GM21367 (cell line): ENCODE results near the gene MRPS6.

ENCODE experiments used
- ATAC-seq: cut with Tn5 transposase; IDR thresholded peaks from one replicate; pipeline ENCODE4 v1.9.1; 2021; ENCODE audit not compliant: unreplicated experiment

The MRPS6 gene

GRCh38 chr21:34094949-34095348, 21.6 kb downstream of the MRPS6 start:
- no peak for ATAC-seq

DNA sequence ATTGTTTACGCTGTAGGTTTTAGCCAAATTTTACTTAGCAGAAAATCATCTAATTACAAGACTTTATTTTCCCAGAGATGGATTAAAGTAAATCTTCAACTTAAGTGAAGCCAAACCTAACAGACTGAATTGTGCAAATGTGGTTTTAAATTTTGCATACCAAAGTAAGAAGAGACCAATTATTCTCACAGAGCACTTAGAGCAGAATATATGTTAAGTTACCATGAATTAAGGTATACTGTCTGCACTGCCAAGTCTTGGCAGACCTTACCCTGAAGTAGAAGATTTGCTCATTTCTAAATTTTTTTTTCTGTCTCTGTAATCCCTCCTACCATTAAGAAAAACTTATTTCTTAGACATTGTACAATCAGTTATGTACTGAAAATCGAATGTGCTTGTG, 24.1 kb downstream of the MRPS6 start:
- no peak for ATAC-seq

GRCh38 chr21:34100337-34100736, 27.0 kb downstream of the MRPS6 start:
- no peak for ATAC-seq

DNA sequence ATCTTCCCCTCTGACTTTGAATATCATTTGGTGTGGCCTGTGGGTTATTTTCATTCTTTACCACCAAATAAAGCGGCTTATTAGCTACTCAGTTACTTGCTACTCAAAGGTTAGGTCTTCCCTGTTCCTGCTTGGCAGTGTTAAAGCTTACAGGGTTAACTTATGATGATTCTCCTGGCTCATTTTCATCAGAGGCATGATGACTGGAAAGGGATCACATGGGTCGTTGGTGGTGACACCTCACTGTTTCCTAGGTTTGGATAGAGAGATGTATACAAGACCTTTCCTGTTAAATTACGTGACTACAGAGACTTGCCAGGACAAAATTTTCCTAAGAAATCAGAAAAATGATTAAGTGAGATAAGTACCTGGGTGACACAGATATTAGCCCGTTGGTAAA, 27.4 kb downstream of the MRPS6 start:
- ATAC-seq: no peak

- no peak for ATAC-seq
Observed at GRCh38 chr21:34105947-34106541, 32.7 kb downstream of the MRPS6 start.

DNA sequence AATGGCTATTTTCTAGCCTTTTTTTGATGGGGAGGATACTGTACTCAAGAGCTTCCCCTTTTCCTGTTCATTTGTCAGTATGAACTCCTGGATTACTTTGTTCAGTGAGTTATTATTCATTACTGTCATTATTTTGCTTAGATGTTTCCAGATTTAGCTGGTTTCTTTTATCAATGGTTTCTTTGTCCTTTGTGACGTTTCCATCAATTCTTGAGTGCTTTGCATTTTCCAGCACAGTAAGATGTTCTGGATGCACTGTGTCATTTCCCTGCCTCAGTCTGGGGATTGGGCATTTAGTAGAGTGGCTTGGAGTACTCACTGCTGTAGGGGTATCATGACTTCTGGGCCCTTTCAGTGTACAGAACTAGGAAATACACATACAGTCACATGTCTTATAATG, 34.2 kb downstream of the MRPS6 start:
- no peak for ATAC-seq

DNA sequence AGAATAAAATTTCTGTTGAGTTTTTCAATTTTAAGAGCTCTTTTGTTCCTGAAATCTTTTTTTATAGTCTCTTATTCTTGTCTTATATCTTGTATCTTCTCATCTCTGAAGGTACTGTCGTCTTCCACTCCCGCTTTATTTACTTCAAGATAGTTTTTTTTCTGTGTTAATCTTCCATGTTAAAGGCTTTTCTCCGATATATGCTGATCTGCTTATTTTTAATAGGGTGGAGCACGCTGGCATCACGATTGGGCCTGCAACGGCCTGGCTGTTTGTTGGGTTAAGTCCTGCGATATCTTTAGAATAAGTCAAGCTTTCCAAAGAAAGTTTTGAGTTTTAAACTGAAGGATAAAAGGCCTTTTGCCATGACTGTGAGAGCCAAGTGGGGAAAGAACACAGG, 35.7 kb downstream of the MRPS6 start:
- no peak for ATAC-seq

DNA sequence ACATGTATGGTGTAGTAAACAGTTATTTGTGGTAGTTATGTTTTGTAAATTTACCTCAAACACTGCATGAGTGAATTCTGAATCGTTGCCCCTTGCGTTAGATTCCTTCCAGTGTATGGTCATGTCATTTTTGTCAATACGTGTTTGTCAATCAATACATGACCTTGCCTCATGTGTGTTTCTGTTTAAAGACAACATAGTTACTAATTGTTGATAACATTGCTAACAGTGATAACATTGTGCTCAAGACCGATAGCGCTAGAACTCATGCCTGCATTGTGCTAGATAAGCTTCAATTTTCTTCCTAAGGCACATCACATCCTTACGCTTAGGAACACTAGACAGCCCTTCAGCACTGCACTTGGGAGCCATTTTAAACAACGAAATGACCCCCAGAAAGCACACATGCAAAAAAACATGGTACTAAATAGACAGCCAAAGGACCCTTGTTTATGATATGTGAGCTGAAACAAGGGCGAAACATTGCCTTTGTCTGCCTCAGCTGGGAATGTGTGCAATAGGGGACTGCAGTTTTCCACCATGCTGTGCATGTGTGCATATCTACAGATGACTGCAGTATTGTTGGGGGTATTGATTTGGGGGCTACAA, 37.3 kb downstream of the MRPS6 start:
- ATAC-seq: no peak

GRCh38 chr21:34112316-34113033, 39.1 kb downstream of the MRPS6 start:
- no peak for ATAC-seq

- ATAC-seq: no peak
Observed at GRCh38 chr21:34113842-34114241, 40.5 kb downstream of the MRPS6 start.

DNA sequence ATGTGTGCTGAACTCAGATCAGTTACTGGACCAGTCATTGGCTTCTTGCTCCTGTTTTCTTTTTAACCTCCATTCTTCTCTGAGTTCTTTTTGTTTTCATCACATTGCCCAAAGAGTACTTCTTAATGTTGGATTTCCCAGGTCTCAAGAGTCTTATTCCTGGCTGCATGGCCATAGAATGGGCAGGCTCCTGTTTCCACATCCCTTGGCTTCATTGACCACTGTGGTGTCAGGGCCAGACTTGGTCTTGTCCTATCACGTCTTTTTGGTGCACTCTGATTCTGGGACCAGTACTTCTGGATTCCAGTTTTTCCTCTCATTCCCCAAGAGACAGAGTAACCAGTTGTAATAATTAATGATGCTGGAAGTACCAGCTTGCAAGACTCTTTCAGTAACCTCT, 41.8 kb downstream of the MRPS6 start:
- no peak for ATAC-seq

GRCh38 chr21:34116569-34116968, 43.2 kb downstream of the MRPS6 start:
- ATAC-seq: no peak

- ATAC-seq: no peak
Observed at GRCh38 chr21:34120867-34121266, 47.5 kb downstream of the MRPS6 start.

- no peak for ATAC-seq
Observed at GRCh38 chr21:34122047-34122446, 48.7 kb downstream of the MRPS6 start.

DNA sequence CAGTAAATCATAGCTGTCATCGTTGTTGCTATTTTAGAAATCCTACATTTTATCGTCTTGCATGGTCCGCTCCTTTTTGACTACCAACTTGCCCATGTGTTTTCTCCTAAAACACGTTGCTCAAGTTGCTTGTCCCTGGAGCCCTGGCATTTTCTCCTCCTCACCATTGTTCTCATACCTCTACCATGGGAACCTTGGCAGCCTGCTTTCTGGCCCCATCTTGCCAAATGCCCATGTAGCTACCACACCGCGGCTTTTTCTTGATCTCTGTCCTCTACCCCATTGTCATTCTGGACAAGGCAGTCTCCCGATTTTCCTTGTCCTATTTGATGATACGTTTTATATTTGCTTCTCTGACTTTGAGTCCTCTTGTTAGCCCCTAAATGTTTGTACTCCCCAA, 50.2 kb downstream of the MRPS6 start:
- no peak for ATAC-seq

- no peak for ATAC-seq
Observed at GRCh38 chr21:34126269-34126668, 52.9 kb downstream of the MRPS6 start.

DNA sequence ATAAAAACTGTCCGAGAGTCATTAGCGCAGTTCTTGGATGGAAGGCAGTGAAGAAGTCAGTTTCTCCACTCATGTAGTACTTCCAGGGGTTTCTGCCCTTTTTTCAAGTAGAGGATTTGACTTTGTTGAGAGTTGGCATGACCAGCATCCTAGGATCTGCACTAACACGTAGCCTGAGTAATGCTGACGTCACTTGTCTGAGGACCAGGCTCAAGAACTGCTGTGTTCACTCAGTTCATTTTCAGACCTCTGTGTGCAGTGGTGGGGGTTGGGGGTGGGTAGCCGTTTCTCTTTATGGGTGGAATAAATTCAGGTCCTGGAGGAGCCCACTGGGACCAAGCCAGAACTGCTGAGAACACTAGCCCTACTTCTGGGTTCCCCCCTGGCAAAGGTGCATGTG, 53.3 kb downstream of the MRPS6 start:
- no peak for ATAC-seq

GRCh38 chr21:34128124-34128523, 54.7 kb downstream of the MRPS6 start:
- no peak for ATAC-seq

- no peak for ATAC-seq
Observed at GRCh38 chr21:34128674-34129038, 55.3 kb downstream of the MRPS6 start.

DNA sequence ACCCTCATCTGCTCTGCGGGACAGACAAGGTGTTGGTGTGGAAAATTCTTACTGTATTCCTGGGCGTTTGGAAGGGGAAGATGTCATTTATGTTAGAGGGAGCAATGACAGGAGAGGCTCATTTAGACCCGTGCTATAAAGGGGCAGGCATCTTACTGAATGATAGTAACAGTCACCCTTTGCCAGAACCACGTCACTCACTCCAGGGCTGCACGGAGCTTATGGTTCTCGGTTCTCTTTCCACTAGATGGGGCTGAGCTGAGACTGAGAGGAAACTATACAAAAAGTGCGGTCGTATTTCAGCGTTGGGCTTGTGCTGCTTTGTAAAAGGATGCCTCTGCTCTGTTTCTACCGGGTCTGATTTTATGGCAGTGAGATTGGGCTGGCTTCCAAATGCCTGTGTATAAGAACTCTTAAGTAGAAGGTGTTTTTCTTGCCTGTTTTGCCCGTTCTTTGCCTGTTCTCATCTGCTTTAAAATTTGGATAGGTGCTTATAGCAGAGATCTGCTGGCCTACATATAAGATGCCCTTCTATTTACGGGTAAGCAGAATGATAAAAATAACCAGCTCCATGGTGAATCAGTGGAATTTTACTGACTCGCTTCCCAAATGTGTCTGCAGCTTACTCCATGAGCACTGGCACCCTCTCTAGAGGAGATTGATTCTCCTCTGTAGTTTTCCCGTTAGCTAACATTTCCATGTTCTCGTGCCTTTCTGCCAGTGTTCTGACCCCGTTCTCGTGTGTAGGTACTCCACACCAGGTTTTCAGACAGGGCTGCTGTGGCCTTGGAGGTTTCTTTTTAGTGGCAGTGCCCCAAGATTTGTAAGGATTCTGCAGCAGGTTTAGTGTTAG, 55.9 kb downstream of the MRPS6 start:
- no peak for ATAC-seq

DNA sequence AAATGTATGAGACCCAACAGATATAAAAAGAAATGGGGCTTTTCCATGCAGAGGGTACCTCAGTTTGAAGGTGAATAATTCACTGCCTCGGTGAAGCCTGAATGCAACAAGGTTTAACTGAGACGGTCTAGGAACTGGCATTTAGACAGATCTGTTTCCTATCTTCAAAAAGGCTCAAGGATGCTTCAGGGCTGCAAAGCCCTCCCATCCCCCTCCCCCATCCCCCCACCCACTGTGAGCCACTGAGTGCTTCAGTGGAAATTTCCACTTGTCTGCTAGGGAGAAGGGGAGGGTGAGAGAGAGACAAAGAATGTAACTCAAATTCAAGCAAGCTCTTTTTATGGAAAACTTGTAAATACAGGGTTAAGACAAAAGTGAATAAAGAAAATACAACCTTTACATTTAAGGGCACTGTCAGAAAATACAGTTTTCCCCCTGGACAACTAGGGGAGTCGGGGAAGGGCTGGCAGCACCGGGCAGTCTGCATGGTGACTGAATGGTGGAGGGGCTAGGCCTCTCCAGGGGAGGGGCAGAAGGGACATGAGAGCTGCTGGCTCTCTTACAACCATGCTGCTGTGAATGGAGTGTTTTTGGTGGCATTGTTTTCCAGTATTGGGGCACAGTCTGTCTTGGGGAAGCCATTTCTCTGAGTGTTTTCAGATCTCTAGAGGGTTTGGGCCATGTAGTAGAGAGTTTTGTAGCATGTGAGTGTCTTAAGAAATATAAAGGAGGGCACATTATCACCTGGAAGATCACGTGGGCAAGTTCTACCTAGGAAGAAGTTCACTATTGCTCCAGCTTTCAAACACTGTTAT, 56.7 kb downstream of the MRPS6 start:
- no peak for ATAC-seq
